Activated CD4-positive, alpha-beta memory T cell treated with anti-CD3 and anti-CD28 coated beads for 36 hours (primary cell): ENCODE results near the gene LAD1. TPM values are rescaled to one million over a fixed set of nuclear protein-coding genes. Genes with fewer than 3 reads are reported as not detected.

Experiments
- CTCF ChIA-PET: fragments of 350-600 bp; sonication (Branson Sonifier 250); formaldehyde crosslinking; loops from one replicate; lab custom pipeline; 2021; ENCODE audit warnings: antibody characterized with exemption, inconsistent platforms; lab: Charles Lee
- POLR2A ChIA-PET: fragments of 350-600 bp; sonication (Branson Sonifier 250); formaldehyde crosslinking; loops from one replicate; lab custom pipeline; 2021; ENCODE audit warnings: antibody characterized with exemption; lab: Charles Lee
- DNase-seq: peaks from one replicate; pipeline ENCODE4 v3.0.0-alpha.2; 2020
- H3K27ac Mint-ChIP-seq: one replicate; pipeline ENCODE4 v1.8.0; 2021; ENCODE audit warnings: mixed read lengths
- H3K27me3 Mint-ChIP-seq: one replicate; pipeline ENCODE4 v1.8.0; 2021; ENCODE audit warnings: mixed read lengths
- H3K36me3 Mint-ChIP-seq: one replicate; pipeline ENCODE4 v1.8.0; 2021; ENCODE audit warnings: mixed read lengths
- H3K4me1 Mint-ChIP-seq: one replicate; pipeline ENCODE4 v1.8.0; 2021; ENCODE audit warnings: low read depth, mixed read lengths
- H3K4me3 Mint-ChIP-seq: one replicate; pipeline ENCODE4 v1.8.0; 2021; ENCODE audit warnings: mild to moderate bottlenecking, mixed read lengths
- H3K9me3 Mint-ChIP-seq: one replicate; pipeline ENCODE4 v1.8.0; 2021; ENCODE audit warnings: mixed read lengths
- intact Hi-C: fragments of 100-400 bp; cut with micrococcal nuclease; formaldehyde crosslinking; loops from one replicate; pipeline ENCODE4 v1.15.1; 2023
- total RNA-seq, 2 experiments: library from RNA; stranded (reverse); gene quantifications; one replicate each; pipeline ENCODE4 v1.2.3, GENCODE V29; 2021

LAD1 gene
- total RNA-seq, 2 experiments from 2014 or later = not detected

GRCh38 chr1:201375169-201375568 lies 24.0 kb downstream of the LAD1 start:
- Mint-ChIP-seq H3K4me1 (no peaks in the 10 kb centered on the region), H3K9me3 (no peaks in the 10 kb centered on the region), H3K27ac (no peak overlapping the region)

GRCh38 chr1:201374364-201374763 lies 24.8 kb downstream of the LAD1 start:
- no peaks in the 10 kb centered on the region for H3K36me3 Mint-ChIP-seq
- CTCF ChIA-PET = no interaction called here
- H3K9me3 Mint-ChIP-seq = no peaks in the 10 kb centered on the region
- intact Hi-C loops = no loop called here
- no peak overlapping the region for H3K4me3 Mint-ChIP-seq
- H3K27ac Mint-ChIP-seq = no peak overlapping the region
- H3K4me1 Mint-ChIP-seq = no peaks in the 10 kb centered on the region
- no peak for DNase-seq
- peaks cover 7% of the 10 kb centered on the region for H3K27me3 Mint-ChIP-seq
- POLR2A ChIA-PET = no interaction called here

More at GRCh38 chr1:201375169-201375568, 24.0 kb downstream of the LAD1 start:
- Mint-ChIP-seq H3K36me3 (no peaks in the 10 kb centered on the region), H3K4me3 (no peak overlapping the region), H3K27me3 (peaks cover 7% of the 10 kb centered on the region)
- CTCF ChIA-PET = interaction anchor here (1.7 kb wide), 1 partner anchor 14 kb away, joined by 4 read pairs; no protein-coding TSS in a partner anchor
- POLR2A ChIA-PET = no interaction called here
- intact Hi-C loops = no loop called here
- DNase-seq = no peak

- CTCF ChIA-PET = no interaction called here
- H3K4me3 Mint-ChIP-seq = no peak overlapping the region
- intact Hi-C loops = no loop called here
- no peak for DNase-seq
- POLR2A ChIA-PET = no interaction called here
- no peaks in the 10 kb centered on the region for H3K36me3 Mint-ChIP-seq
- no peaks in the 10 kb centered on the region for H3K4me1 Mint-ChIP-seq
- H3K27ac Mint-ChIP-seq = no peak overlapping the region
- peaks cover 12% of the 10 kb centered on the region for H3K27me3 Mint-ChIP-seq
- no peaks in the 10 kb centered on the region for H3K9me3 Mint-ChIP-seq
Observed at GRCh38 chr1:201371792-201372191, 27.3 kb downstream of the LAD1 start.

- H3K27ac Mint-ChIP-seq = no peak overlapping the region
- H3K36me3 Mint-ChIP-seq = no peaks in the 10 kb centered on the region
- ChIA-PET POLR2A (no interaction called here), CTCF (no interaction called here)
- no peak for DNase-seq
- no peaks in the 10 kb centered on the region for H3K9me3 Mint-ChIP-seq
- H3K4me3 Mint-ChIP-seq = no peak overlapping the region
- intact Hi-C loops = no loop called here
- peaks cover 12% of the 10 kb centered on the region for H3K27me3 Mint-ChIP-seq
- H3K4me1 Mint-ChIP-seq = no peaks in the 10 kb centered on the region
Observed at GRCh38 chr1:201371276-201371675, 27.8 kb downstream of the LAD1 start.

- H3K27me3 Mint-ChIP-seq = peaks cover 11% of the 10 kb centered on the region
- intact Hi-C loops = no loop called here
- H3K4me1 Mint-ChIP-seq = no peaks in the 10 kb centered on the region
- ChIA-PET POLR2A (no interaction called here), CTCF (no interaction called here)
- H3K9me3 Mint-ChIP-seq = no peaks in the 10 kb centered on the region
- no peaks in the 10 kb centered on the region for H3K36me3 Mint-ChIP-seq
- DNase-seq = no peak
- no peak overlapping the region for H3K4me3 Mint-ChIP-seq
- H3K27ac Mint-ChIP-seq = no peak overlapping the region
Observed at GRCh38 chr1:201370500-201370899, 28.6 kb downstream of the LAD1 start.

- peaks cover 11% of the 10 kb centered on the region for H3K27me3 Mint-ChIP-seq
- POLR2A ChIA-PET = no interaction called here
- H3K4me1 Mint-ChIP-seq = no peaks in the 10 kb centered on the region
- no peak for DNase-seq
- H3K36me3 Mint-ChIP-seq = no peaks in the 10 kb centered on the region
- no peaks in the 10 kb centered on the region for H3K9me3 Mint-ChIP-seq
- no peak overlapping the region for H3K4me3 Mint-ChIP-seq
- intact Hi-C loops = no loop called here
- H3K27ac Mint-ChIP-seq = no peak overlapping the region
- CTCF ChIA-PET = no interaction called here
Observed at GRCh38 chr1:201369209-201369608, 29.9 kb downstream of the LAD1 start.

- no peaks in the 10 kb centered on the region for H3K9me3 Mint-ChIP-seq
- H3K4me3 Mint-ChIP-seq = no peak overlapping the region
- CTCF ChIA-PET = interaction anchor here (1.3 kb wide), 1 partner anchor 69 kb away, joined by 4 read pairs; no protein-coding TSS in a partner anchor
- DNase-seq = no peak
- no peaks in the 10 kb centered on the region for H3K4me1 Mint-ChIP-seq
- H3K27ac Mint-ChIP-seq = no peak overlapping the region
- no peaks in the 10 kb centered on the region for H3K36me3 Mint-ChIP-seq
- H3K27me3 Mint-ChIP-seq = peaks cover 7% of the 10 kb centered on the region
- POLR2A ChIA-PET = no interaction called here
- intact Hi-C loops = no loop called here
Observed at GRCh38 chr1:201366696-201367095, 32.4 kb downstream of the LAD1 start.

GRCh38 chr1:201365251-201365650 lies 33.9 kb downstream of the LAD1 start:
- Mint-ChIP-seq H3K9me3 (no peaks in the 10 kb centered on the region), H3K36me3 (no peaks in the 10 kb centered on the region), H3K4me1 (no peaks in the 10 kb centered on the region), H3K27ac (no peak overlapping the region), H3K27me3 (peaks cover 10% of the 10 kb centered on the region), H3K4me3 (no peak overlapping the region)
- POLR2A ChIA-PET = no interaction called here
- CTCF ChIA-PET = no interaction called here
- intact Hi-C loops = no loop called here
- DNase-seq = no peak

GRCh38 chr1:201364808-201365105 lies 34.4 kb downstream of the LAD1 start:
- Mint-ChIP-seq H3K4me3 (no peak overlapping the region), H3K27ac (no peak overlapping the region), H3K4me1 (no peaks in the 10 kb centered on the region), H3K27me3 (peaks cover 10% of the 10 kb centered on the region), H3K36me3 (no peaks in the 10 kb centered on the region), H3K9me3 (no peaks in the 10 kb centered on the region)
- ChIA-PET CTCF (no interaction called here), POLR2A (no interaction called here)
- intact Hi-C loops = no loop called here
- no peak for DNase-seq

GRCh38 chr1:201363467-201363866 lies 35.7 kb downstream of the LAD1 start:
- intact Hi-C loops = no loop called here
- CTCF ChIA-PET = interaction anchor here (6.4 kb wide), 1 partner anchor 109 kb away, joined by 36 read pairs; no protein-coding TSS in a partner anchor

GRCh38 chr1:201362906-201363305 lies 36.2 kb downstream of the LAD1 start:
- Mint-ChIP-seq H3K27me3 (peaks cover 8% of the 10 kb centered on the region), H3K27ac (no peak overlapping the region), H3K4me3 (no peak overlapping the region), H3K4me1 (no peaks in the 10 kb centered on the region), H3K36me3 (no peaks in the 10 kb centered on the region), H3K9me3 (no peaks in the 10 kb centered on the region)
- CTCF ChIA-PET = interaction anchor here (0.8 to 6.4 kb wide), 2 partner anchors 19 to 108 kb away, joined by 3 to 36 read pairs; no protein-coding TSS in a partner anchor
- DNase-seq = no peak
- intact Hi-C loops = loop anchor here (1.0 kb wide), 1 partner anchor 109 kb away; no protein-coding TSS in a partner anchor
- POLR2A ChIA-PET = no interaction called here

More at GRCh38 chr1:201363467-201363866, 35.7 kb downstream of the LAD1 start:
- H3K9me3 Mint-ChIP-seq = no peaks in the 10 kb centered on the region
- H3K4me1 Mint-ChIP-seq = no peaks in the 10 kb centered on the region
- H3K36me3 Mint-ChIP-seq = no peaks in the 10 kb centered on the region
- peaks cover 8% of the 10 kb centered on the region for H3K27me3 Mint-ChIP-seq
- POLR2A ChIA-PET = no interaction called here
- no peak overlapping the region for H3K27ac Mint-ChIP-seq
- DNase-seq = no peak
- H3K4me3 Mint-ChIP-seq = no peak overlapping the region

GRCh38 chr1:201361652-201362504 lies 37.2 kb downstream of the LAD1 start:
- CTCF ChIA-PET = interaction anchor here (0.8 to 6.4 kb wide), 7 partner anchors 11 to 109 kb away, joined by 3 to 36 read pairs (median 4); no protein-coding TSS in a partner anchor
- Mint-ChIP-seq H3K4me1 (no peaks in the 10 kb centered on the region), H3K36me3 (no peaks in the 10 kb centered on the region), H3K27ac (no peak overlapping the region), H3K27me3 (peaks cover 4% of the 10 kb centered on the region), H3K4me3 (no peak overlapping the region), H3K9me3 (no peaks in the 10 kb centered on the region)
- peak; percentile 43 for DNase-seq
- POLR2A ChIA-PET = no interaction called here
- intact Hi-C loops = loop anchor here (1.0 kb wide), 1 partner anchor 108 kb away; no protein-coding TSS in a partner anchor
